H1 (cell line): Measurements from ENCODE around the gene ZSCAN30. TPM values are rescaled to one million over a fixed set of nuclear protein-coding genes. Genes with fewer than 3 reads are reported as not detected.

ENCODE experiments used
- HDAC6 ChIP-seq: IDR thresholded peaks from one replicate; pipeline ENCODE4 v1.7.1; 2012; ENCODE audit warnings: low read depth, mild to moderate bottlenecking, inconsistent platforms, low read length, moderate library complexity
- JUN ChIP-seq: IDR thresholded peaks from 2 replicates; pipeline ENCODE4 v1.6.1; 2011; ENCODE audit warnings: low read depth, mild to moderate bottlenecking, improper control_type of control experiment, low read length
- RBBP5 ChIP-seq: IDR thresholded peaks from 2 replicates; pipeline ENCODE4 v1.7.1; 2012; ENCODE audit warnings: low read depth, mild to moderate bottlenecking, inconsistent platforms, low read length, moderate library complexity, borderline replicate concordance
- USF2 ChIP-seq: IDR thresholded peaks from 2 replicates; pipeline ENCODE4 v1.6.1; 2011; ENCODE audit warnings: low read length, improper control_type of control experiment
- polyA plus RNA-seq, 7 experiments: library from polyadenylated mRNA; depleted of rRNA in 3 of 7; stranded (reverse) in 5 of 7; unstranded in 2 of 7; fragments of >200 nt in 5 of 7; fragments of 200-250 nt in 2 of 7; gene quantifications; 1 replicate in 5 of 7; 2 replicates in 1 of 7; 4 replicates in 1 of 7; pipeline versions ENCODE4 v1.2.1 to v1.2.3, GENCODE V29; 2011 to 2013; ENCODE audit warnings: missing spikeins in 2 of 7, mixed read lengths in 2 of 7
- total RNA-seq: library from RNA; stranded (reverse); fragmentation: NEBNext Ultra II Directional; extraction: Animal tissue kit (Norgen Biotek cat#: 25700); gene quantifications from 2 replicates; pipeline ENCODE4 v1.2.1, GENCODE V29; 2021

ZSCAN30 gene
- total and polyA plus RNA-seq, 2 of the 8 experiments (the other 6 are each of a cell fraction or from before 2014, with no cell fraction given): 4.4 to 10.3 TPM

- no peak for TF ChIP-seq RBBP5
- no peak for TF ChIP-seq USF2
- TF ChIP-seq HDAC6: no peak
- TF ChIP-seq JUN: no peak
- TF ChIP-seq, all 59 proteins: peak for 0
Measured at GRCh38 chr18:35303610-35304009, 13.6 kb upstream of the ZSCAN30 start (continued).
